NCI-H2081 treated with DMSO at 0.1 percent for 48 hours (cell line): ENCODE results near the gene MPPED1.

Source experiments
- DNase-seq: peaks from one replicate; lab custom pipeline; 2025; lab: John Stamatoyannopoulos, UW

Gene MPPED1, protein sequence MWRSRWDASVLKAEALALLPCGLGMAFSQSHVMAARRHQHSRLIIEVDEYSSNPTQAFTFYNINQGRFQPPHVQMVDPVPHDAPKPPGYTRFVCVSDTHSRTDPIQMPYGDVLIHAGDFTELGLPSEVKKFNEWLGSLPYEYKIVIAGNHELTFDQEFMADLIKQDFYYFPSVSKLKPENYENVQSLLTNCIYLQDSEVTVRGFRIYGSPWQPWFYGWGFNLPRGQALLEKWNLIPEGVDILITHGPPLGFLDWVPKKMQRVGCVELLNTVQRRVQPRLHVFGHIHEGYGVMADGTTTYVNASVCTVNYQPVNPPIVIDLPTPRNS

GRCh38 chr22:43411869-43412807, at the start of gene MPPED1:
TSS of gene MPPED1 (plus strand) at chr22:43412014. CDS start at chr22:43424986, 12,972 bp downstream.
- no peak for DNase-seq

GRCh38 chr22:43363315-43364168, 48.3 kb upstream of the MPPED1 start:
- DNase-seq, result no peak

DNA sequence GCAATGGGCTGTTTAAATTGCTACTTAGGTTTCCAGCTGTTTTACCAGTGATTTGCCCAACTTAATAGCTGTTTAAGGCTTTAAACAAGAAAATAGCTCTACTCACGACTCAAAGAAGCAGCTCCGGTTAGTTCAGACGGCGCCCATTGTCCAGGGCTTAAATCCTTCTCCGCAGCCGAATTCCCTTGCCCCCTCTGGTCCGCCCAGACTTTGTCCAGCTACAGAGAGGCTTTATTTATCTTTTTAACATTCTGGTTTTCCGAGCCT, 47.7 kb upstream of the MPPED1 start:
- no peak for DNase-seq

- DNase-seq, result no peak
Measured at GRCh38 chr22:43365715-43366440, 45.9 kb upstream of the MPPED1 start.

DNA sequence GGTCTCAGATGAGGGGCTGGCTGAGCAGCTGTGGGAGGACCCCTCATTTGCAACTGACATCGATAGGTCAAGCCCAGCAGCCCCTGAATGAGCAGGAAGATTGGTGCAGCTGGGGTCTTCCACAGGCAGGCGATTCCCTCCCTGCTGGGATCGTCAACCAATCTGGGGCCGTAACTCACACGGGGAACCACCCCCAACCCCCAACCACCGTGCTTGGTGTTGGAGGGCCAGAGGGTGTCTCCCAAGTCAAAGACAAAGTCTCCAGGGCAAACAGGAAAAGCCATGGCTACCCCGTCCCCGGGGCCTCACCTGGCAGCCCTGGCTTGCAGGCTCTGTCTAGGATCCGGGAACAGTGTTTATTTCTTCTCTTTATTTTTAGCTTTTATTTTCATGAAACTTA, 41.8 kb upstream of the MPPED1 start:
- DNase-seq, result no peak

GRCh38 chr22:43375951-43376455, 35.8 kb upstream of the MPPED1 start:
- DNase-seq, result no peak

GRCh38 chr22:43376765-43377547, 34.9 kb upstream of the MPPED1 start:
- no peak for DNase-seq

GRCh38 chr22:43377548-43377895, 34.3 kb upstream of the MPPED1 start:
- no peak for DNase-seq

DNA sequence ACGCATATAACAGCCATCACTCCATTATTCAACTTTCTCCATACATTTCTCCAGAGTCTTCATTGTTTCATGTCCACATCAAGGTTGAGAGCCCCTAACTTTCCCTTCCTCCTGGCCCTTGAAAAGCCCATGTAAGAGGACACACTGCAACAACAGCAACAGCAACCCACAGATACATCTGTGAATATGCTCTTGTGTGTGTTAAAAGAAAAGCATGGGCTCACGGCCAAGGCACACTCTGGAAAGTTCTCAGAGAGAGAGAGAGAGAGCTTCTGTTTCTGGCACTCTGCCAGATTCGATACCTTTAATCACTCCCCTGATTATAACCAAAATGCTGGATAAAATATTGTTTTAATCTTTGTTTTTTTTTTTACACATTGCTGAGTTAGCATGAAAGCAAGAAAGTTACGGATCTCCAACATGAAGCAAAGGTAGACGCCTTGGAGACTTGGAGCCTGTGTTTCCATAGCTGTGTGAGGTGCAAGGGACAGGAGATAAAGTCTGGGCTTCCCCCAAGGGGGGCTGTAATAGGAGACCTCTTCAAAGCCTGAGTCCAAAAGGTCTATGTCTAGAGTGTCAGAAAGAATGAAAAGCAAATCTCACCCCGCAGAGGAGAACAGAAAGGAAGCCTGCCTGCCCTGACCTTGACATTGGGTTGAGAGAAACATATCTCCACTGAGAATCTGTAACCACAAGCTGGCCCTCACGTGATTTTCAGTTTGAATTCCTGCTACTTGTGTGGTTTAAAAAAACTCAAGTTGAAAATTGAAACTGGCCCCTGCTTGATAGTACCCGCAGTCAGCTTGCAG, 33.7 kb upstream of the MPPED1 start:
- no peak for DNase-seq

DNA sequence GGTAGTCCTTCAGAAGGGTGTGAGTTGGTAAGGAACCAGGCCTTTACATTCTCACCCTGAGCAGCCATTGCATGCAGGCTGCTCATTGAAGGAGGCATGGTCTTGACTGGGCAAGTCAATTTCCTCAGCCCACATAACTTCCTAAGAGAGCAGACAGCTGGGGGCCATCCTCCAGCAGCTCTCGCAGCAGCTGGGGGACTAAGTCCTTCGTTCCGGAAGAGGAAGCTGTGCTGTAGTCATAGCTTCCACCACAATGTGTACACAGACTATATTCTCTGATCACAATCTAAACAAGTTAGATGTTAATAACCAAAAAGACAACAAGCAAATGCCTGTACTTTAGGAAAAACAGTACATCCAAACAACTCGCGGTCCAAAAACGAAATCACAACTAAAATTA, 30.1 kb upstream of the MPPED1 start:
- DNase-seq, result no peak

- DNase-seq, result no peak
Measured at GRCh38 chr22:43384863-43385262, 27.0 kb upstream of the MPPED1 start.

DNA sequence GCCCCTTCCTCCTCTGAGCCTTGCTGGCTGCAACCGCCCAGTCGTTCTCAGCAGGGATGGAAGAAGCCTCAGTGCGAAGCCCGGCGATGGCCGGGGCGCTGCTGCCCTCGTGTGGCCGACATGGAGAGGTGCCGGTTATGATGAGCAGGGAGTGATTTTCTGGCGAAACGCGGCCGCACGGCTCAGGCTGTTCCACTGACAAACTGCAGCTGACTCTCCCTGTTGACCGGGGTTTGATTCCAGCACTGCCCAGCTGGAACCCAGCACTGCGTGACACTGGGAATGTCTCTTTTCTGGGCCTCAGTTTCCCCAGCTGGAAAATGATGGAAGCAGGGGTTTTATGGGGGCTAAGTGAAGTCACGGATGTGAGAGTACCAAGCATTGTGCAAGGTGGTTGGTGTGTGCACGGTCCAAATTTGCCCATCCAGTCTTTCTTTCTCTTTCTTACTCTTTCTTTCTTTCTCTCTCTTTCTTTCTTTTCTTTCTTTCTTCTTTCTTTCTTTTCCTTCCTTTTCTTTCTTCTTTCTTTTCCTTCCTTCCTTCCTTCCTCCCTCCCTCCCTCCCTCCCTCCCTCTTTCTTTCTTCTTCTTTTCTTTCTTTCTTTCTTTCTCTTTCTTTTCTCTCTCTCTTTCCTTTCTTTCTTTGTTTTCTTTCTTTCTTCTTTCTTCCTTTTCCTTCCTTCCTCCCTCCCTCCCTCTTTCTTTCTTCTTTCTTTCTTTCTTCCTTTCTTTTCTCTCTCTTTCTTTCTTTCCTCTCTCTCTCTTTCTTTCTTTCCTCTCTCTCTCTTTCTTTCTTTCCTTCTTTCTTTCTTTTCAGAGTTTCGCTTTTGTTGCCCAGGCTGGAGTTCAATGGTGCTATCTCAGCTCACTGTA, 25.8 kb upstream of the MPPED1 start:
- peak; percentile 9 for DNase-seq

- no peak for DNase-seq
Measured at GRCh38 chr22:43387815-43388214, 24.0 kb upstream of the MPPED1 start.

- DNase-seq, result no peak
Measured at GRCh38 chr22:43388420-43388851, 23.4 kb upstream of the MPPED1 start.

GRCh38 chr22:43389227-43389836, 22.5 kb upstream of the MPPED1 start:
- DNase-seq, result no peak

- DNase-seq, result no peak
Measured at GRCh38 chr22:43390166-43390565, 21.6 kb upstream of the MPPED1 start.

DNA sequence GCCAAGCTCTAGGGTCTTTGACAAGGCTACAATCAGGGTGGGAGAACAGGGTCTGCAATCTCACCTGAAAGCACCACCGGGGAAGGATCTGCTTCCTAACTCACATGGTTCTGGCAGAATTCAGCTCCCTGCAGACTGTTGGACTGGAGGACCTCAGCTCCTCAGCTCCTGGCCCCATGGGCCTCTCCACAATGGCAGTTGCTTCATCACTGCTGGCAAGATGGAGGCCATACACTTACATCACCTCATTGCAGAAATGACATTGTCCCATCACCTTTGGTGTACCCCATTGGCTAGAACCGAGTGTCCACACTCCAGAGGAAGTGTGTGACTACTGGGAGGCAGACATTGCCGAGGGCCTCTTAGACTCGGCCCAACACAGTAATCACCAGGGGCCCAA, 20.9 kb upstream of the MPPED1 start:
- DNase-seq, result no peak

GRCh38 chr22:43391306-43391705, 20.5 kb upstream of the MPPED1 start:
- no peak for DNase-seq
